Liver (tissue), 9 donors: ENCODE data around the gene IL17B. TPM values are rescaled to one million over a fixed set of nuclear protein-coding genes. Genes with fewer than 3 reads are reported as not detected.

Source experiments
- DNase-seq: peaks from one replicate; pipeline ENCODE4 v3.0.0-alpha.2; 2017; ENCODE audit warnings: low spot score
- H3K27ac ChIP-seq, 2 donors: one replicate each; pipeline ENCODE4 v1.7.0; 2013; ENCODE audit warnings: inconsistent platforms in 2 of 2, low read length in 2 of 2, control low read depth in 1 of 2, low read depth in 1 of 2, mild to moderate bottlenecking in 1 of 2
- H3K27me3 ChIP-seq, 4 donors: one replicate each; pipeline versions ENCODE4 v1.6.1 to v1.7.0; 2013; ENCODE audit warnings: low read length in 3 of 4, inconsistent platforms in 1 of 4, mild to moderate bottlenecking in 1 of 4, moderate library complexity in 1 of 4; ENCODE audit not compliant: control insufficient read depth in 4 of 4, insufficient read depth in 4 of 4
- H3K36me3 ChIP-seq, 4 donors: one replicate each; pipeline versions ENCODE4 v1.6.1 to v1.7.0; 2013; ENCODE audit warnings: low read length in 3 of 4, mild to moderate bottlenecking in 3 of 4, low read depth in 1 of 4, moderate library complexity in 1 of 4; ENCODE audit not compliant: control insufficient read depth in 4 of 4, insufficient read depth in 3 of 4
- H3K4me1 ChIP-seq, 4 donors: one replicate each; pipeline versions ENCODE4 v1.6.1 to v1.7.0; 2013; ENCODE audit warnings: low read length in 3 of 4, mild to moderate bottlenecking in 3 of 4, moderate library complexity in 1 of 4; ENCODE audit not compliant: control insufficient read depth in 4 of 4, insufficient read depth in 4 of 4
- H3K4me3 ChIP-seq, 3 donors: one replicate each; pipeline versions ENCODE4 v1.6.1 to v1.7.0; 2013; ENCODE audit warnings: low read length in 3 of 3, control low read depth in 1 of 3, low read depth in 1 of 3, mild to moderate bottlenecking in 1 of 3
- H3K9ac ChIP-seq, 2 donors: one replicate each; pipeline ENCODE4 v1.7.0; 2013; ENCODE audit warnings: low read length in 2 of 2, mild to moderate bottlenecking in 2 of 2, moderate library complexity in 2 of 2, control low read depth in 1 of 2, low read depth in 1 of 2
- H3K9me3 ChIP-seq, 4 donors: one replicate each; pipeline versions ENCODE4 v1.6.1 to v1.7.0; 2013; ENCODE audit warnings: low read length in 3 of 4; ENCODE audit not compliant: control insufficient read depth in 4 of 4
- ATF3 ChIP-seq: IDR thresholded peaks from 2 replicates; pipeline ENCODE4 v1.6.1; 2016; ENCODE audit warnings: antibody characterized with exemption
- CTCF ChIP-seq: fragments of 150-350 bp; IDR thresholded peaks from 2 replicates; pipeline ENCODE4 v1.5.1; 2017; ENCODE audit warnings: improper control_type of control experiment, low read depth, low read length; ENCODE audit not compliant: missing input control
- EGR1 ChIP-seq, 2 donors: IDR thresholded peaks; 2 replicates each; pipeline ENCODE4 v1.6.1; 2016 to 2018; ENCODE audit warnings: antibody characterized with exemption in 2 of 2, low read depth in 2 of 2
- FOXA1 ChIP-seq: IDR thresholded peaks from 2 replicates; pipeline ENCODE4 v1.6.1; 2016; ENCODE audit warnings: antibody characterized with exemption
- FOXA2 ChIP-seq: IDR thresholded peaks from 2 replicates; pipeline ENCODE4 v1.6.1; 2016; ENCODE audit warnings: antibody characterized with exemption
- GABPA ChIP-seq, 2 donors: IDR thresholded peaks in 1 of 2; conservative IDR thresholded peaks in 1 of 2; 2 replicates each; pipeline ENCODE4 v1.6.1; 2016; ENCODE audit warnings: antibody characterized with exemption in 2 of 2, mild to moderate bottlenecking in 1 of 2, moderate library complexity in 1 of 2
- HNF4A ChIP-seq, 2 donors: conservative IDR thresholded peaks; 2 replicates each; pipeline ENCODE4 v1.6.1; 2016; ENCODE audit warnings: antibody characterized with exemption in 2 of 2, mild to moderate bottlenecking in 2 of 2
- HNF4G ChIP-seq: IDR thresholded peaks from 2 replicates; pipeline ENCODE4 v1.6.1; 2016; ENCODE audit warnings: antibody characterized with exemption
- JUND ChIP-seq, 2 donors: IDR thresholded peaks; 2 replicates each; pipeline ENCODE4 v1.6.1; 2016; ENCODE audit warnings: antibody characterized with exemption in 2 of 2
- MAX ChIP-seq: IDR thresholded peaks from 2 replicates; pipeline ENCODE4 v1.6.1; 2016; ENCODE audit warnings: antibody characterized with exemption
- NR2F2 ChIP-seq: IDR thresholded peaks from 2 replicates; pipeline ENCODE4 v1.6.1; 2016; ENCODE audit warnings: antibody characterized with exemption
- RAD21 ChIP-seq, 2 donors: IDR thresholded peaks; 2 replicates each; pipeline ENCODE4 v1.6.1; 2016; ENCODE audit warnings: antibody characterized with exemption in 2 of 2, mild to moderate bottlenecking in 2 of 2
- REST ChIP-seq: IDR thresholded peaks from 2 replicates; pipeline ENCODE4 v1.6.1; 2016; ENCODE audit warnings: antibody characterized with exemption, mild to moderate bottlenecking
- SP1 ChIP-seq: IDR thresholded peaks from 2 replicates; pipeline ENCODE4 v1.6.1; 2018; ENCODE audit warnings: antibody characterized with exemption, mild to moderate bottlenecking
- TAF1 ChIP-seq: conservative IDR thresholded peaks from 2 replicates; pipeline ENCODE4 v1.6.1; 2016; ENCODE audit warnings: antibody characterized with exemption, mild to moderate bottlenecking
- YY1 ChIP-seq: IDR thresholded peaks from 2 replicates; pipeline ENCODE4 v1.6.1; 2016; ENCODE audit warnings: antibody characterized with exemption, mild to moderate bottlenecking
- ZBTB33 ChIP-seq: IDR thresholded peaks from 2 replicates; pipeline ENCODE4 v1.6.1; 2016; ENCODE audit warnings: antibody characterized with exemption
- WGBS: extraction: QIAGEN DNeasy Blood & Tissue Kit; methylation state at CpG from one replicate; pipeline ENCODE4 v1.1.7; 2013; 5-methylcytosine and 5-hydroxymethylcytosine counted together
- polyA plus RNA-seq, 2 donors: library from polyadenylated mRNA; stranded (reverse) in 1 of 2; unstranded in 1 of 2; fragments of 200-250 nt in 1 of 2; fragments of >200 nt in 1 of 2; fragmentation: Nextera tagmentation in 1 of 2; extraction: Ambion mirVana in 1 of 2; gene quantifications; one replicate each; pipeline versions ENCODE4 v1.2.1 to v1.2.3, GENCODE V29; 2013 to 2015
- total RNA-seq, 2 donors: library from RNA; depleted of rRNA; stranded (reverse); fragments of >200 nt; gene quantifications; one replicate each; pipeline ENCODE4 v1.2.3, GENCODE V29; 2014
- donor health status: healthy.
- donor health status: healthy.
- donor health status: healthy.
- donor health status: healthy.
- donor health status: healthy.

The IL17B gene
- total and polyA plus RNA-seq, 4 donors: not detected

- Histone ChIP-seq H3K27ac (no peak overlapping the region), H3K9me3 (no peaks in the 10 kb centered on the region), H3K27me3 (no peaks in the 10 kb centered on the region), H3K4me1 (no peaks in the 10 kb centered on the region), H3K9ac (no peak overlapping the region), H3K4me3 (no peak overlapping the region), H3K36me3 (no peaks in the 10 kb centered on the region)
- 88% methylated on average over 2 of the region's 2 CpGs for WGBS
- TF ChIP-seq JUND (IDR thresholded peaks at IDR 0.05) (no peak), EGR1 (IDR thresholded peaks at IDR 0.05; ENCODE audit: low read depth in 2 of 2) (no peak), MAX (no peak)
- DNase-seq: no peak
Measured at GRCh38 chr5:149401051-149401450, 22.0 kb upstream of the IL17B start.

- Histone ChIP-seq H3K27ac (no peak overlapping the region), H3K4me1 (no peaks in the 10 kb centered on the region), H3K9me3 (no peaks in the 10 kb centered on the region), H3K36me3 (no peaks in the 10 kb centered on the region), H3K4me3 (no peak overlapping the region), H3K27me3 (no peaks in the 10 kb centered on the region), H3K9ac (no peak overlapping the region)
- WGBS: 69% methylated on average over 6 of the region's 6 CpGs
- no peak for TF ChIP-seq FOXA2
- no peak for TF ChIP-seq SP1
- TF ChIP-seq NR2F2: peak; percentile 51
- DNase-seq: no peak
Measured at GRCh38 chr5:149400304-149400703, 21.2 kb upstream of the IL17B start.

GRCh38 chr5:149399775-149400174 lies 20.7 kb upstream of the IL17B start:
- DNase-seq: no peak
- H3K27ac ChIP-seq: no peak overlapping the region

More at GRCh38 chr5:149399775-149400174, 20.7 kb upstream of the IL17B start:
- no peaks in the 10 kb centered on the region for H3K27me3 ChIP-seq
- no peak overlapping the region for H3K9ac ChIP-seq
- no peaks in the 10 kb centered on the region for H3K9me3 ChIP-seq
- no peaks in the 10 kb centered on the region for H3K4me1 ChIP-seq
- TF ChIP-seq RAD21 (IDR thresholded peaks at IDR 0.05) (no peak), EGR1 (IDR thresholded peaks at IDR 0.05; ENCODE audit: low read depth in 2 of 2) (no peak), ATF3 (no peak), NR2F2 (no peak), FOXA1 (no peak), REST (no peak), HNF4G (no peak), YY1 (no peak), CTCF (no peak), TAF1 (no peak), FOXA2 (no peak), SP1 (no peak), GABPA (IDR thresholded peaks at IDR 0.05 in 1 of 2, conservative IDR thresholded peaks at IDR 0.05 in 1 of 2) (no peak), HNF4A (conservative IDR thresholded peaks at IDR 0.05) (no peak), ZBTB33 (no peak)
- no peak overlapping the region for H3K4me3 ChIP-seq
- H3K36me3 ChIP-seq: no peaks in the 10 kb centered on the region
